Progenitor cell of endocrine pancreas (in vitro differentiated cells): ENCODE measurements around the gene ADAMTS16. TPM values are rescaled to one million over a fixed set of nuclear protein-coding genes. Genes with fewer than 3 reads are reported as not detected.

Source experiments
- DNase-seq: peaks from one replicate; pipeline ENCODE4 v3.0.0; 2021; ENCODE audit warnings: low spot score; ENCODE audit not compliant: unreplicated experiment
- H3K27ac Mint-ChIP-seq: 2 replicates; pipeline ENCODE4 v1.8.0; 2021; ENCODE audit warnings: mild to moderate bottlenecking, moderate library complexity, mixed read lengths
- H3K27me3 Mint-ChIP-seq: 2 replicates; pipeline ENCODE4 v1.8.0; 2021; ENCODE audit warnings: mixed read lengths
- H3K36me3 Mint-ChIP-seq: 2 replicates; pipeline ENCODE4 v1.8.0; 2022; ENCODE audit warnings: mixed read lengths; ENCODE audit not compliant: insufficient read depth
- H3K4me1 Mint-ChIP-seq: 2 replicates; pipeline ENCODE4 v1.8.0; 2021; ENCODE audit warnings: low read depth, mixed read lengths
- H3K4me3 Mint-ChIP-seq: 2 replicates; pipeline ENCODE4 v1.8.0; 2021; ENCODE audit warnings: low read depth, mild to moderate bottlenecking, moderate library complexity, mixed read lengths
- H3K9me3 Mint-ChIP-seq: 2 replicates; pipeline ENCODE4 v1.8.0; 2021; ENCODE audit warnings: low read depth, mixed read lengths
- total RNA-seq: library from RNA; stranded (reverse); gene quantifications from 2 replicates; pipeline ENCODE4 v1.2.1, GENCODE V29; 2021
- TF ChIP-seq, protein P1 (sequence below): fragments of 200-600 bp; sonication (generic); IDR thresholded peaks from one replicate; pipeline ENCODE4 v1.5.0; 2021; ENCODE audit warnings: antibody characterized with exemption, mild to moderate bottlenecking; ENCODE audit not compliant: unreplicated experiment

ADAMTS16 gene
- total RNA-seq, 1 donor from 2014 or later: 40.7 TPM

DNA sequence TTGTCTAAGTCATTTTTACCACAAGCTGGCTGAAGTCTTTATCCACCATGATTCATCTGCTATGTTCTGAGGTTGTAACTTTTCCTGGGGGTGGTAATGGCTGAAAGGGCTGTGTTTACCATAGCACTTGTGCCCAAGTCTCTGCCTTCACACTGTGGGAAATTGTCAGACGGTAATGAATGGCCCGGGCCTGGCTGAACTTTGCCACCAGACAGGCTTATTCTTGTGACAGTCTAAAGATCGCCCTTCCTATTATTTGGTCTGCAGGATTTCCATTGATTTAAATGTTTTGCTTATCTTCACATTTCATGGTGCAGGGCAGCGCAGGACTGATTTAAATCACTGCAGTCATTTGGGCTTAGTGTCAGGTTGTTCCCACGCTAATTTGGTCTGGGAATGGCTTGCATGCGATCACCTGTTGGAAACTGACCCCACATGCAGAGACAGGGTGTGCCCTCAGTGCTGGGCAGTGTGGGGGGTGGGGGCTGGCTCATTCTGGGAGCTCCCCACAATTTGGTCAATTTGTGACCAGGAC lies 173.0 kb downstream of the ADAMTS16 start:
- peaks cover 21% of the 10 kb centered on the region for H3K36me3 Mint-ChIP-seq
- H3K27ac Mint-ChIP-seq: peak overlapping the region; percentile 96
- H3K9me3 Mint-ChIP-seq: no peaks in the 10 kb centered on the region
- H3K4me1 Mint-ChIP-seq: peaks cover 65% of the 10 kb centered on the region
- peak overlapping the region; percentile 6 for H3K4me3 Mint-ChIP-seq
- TF ChIP-seq, protein P1, sequence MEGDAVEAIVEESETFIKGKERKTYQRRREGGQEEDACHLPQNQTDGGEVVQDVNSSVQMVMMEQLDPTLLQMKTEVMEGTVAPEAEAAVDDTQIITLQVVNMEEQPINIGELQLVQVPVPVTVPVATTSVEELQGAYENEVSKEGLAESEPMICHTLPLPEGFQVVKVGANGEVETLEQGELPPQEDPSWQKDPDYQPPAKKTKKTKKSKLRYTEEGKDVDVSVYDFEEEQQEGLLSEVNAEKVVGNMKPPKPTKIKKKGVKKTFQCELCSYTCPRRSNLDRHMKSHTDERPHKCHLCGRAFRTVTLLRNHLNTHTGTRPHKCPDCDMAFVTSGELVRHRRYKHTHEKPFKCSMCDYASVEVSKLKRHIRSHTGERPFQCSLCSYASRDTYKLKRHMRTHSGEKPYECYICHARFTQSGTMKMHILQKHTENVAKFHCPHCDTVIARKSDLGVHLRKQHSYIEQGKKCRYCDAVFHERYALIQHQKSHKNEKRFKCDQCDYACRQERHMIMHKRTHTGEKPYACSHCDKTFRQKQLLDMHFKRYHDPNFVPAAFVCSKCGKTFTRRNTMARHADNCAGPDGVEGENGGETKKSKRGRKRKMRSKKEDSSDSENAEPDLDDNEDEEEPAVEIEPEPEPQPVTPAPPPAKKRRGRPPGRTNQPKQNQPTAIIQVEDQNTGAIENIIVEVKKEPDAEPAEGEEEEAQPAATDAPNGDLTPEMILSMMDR: no peak
- no peak for DNase-seq
- no peaks in the 10 kb centered on the region for H3K27me3 Mint-ChIP-seq

DNA sequence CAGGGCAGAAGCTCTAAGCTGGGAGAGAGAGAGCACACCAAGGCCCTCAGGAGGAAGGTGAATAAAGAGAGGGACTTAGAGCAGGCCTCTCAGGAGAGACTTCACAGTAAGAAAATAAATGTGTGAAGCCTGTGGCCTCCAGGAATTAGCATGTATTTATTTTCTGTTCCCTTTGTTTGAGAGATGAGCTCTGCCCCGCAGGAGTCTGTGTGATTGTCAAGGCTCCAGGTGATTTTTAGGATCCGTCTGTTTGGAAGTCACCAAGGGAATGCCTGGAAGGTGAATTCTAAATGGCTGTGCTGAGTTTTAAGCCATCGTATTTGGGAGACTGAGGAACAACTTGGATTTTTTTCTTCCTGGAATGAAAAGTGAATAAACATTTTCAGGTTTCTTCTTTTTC lies 174.0 kb downstream of the ADAMTS16 start:
- Mint-ChIP-seq H3K4me3 (no peak overlapping the region), H3K9me3 (no peaks in the 10 kb centered on the region), H3K27me3 (no peaks in the 10 kb centered on the region), H3K4me1 (peaks cover 63% of the 10 kb centered on the region), H3K36me3 (peaks cover 18% of the 10 kb centered on the region), H3K27ac (peak overlapping the region; percentile 96)
- DNase-seq: no peak
- TF ChIP-seq, protein P1: no peak

DNA sequence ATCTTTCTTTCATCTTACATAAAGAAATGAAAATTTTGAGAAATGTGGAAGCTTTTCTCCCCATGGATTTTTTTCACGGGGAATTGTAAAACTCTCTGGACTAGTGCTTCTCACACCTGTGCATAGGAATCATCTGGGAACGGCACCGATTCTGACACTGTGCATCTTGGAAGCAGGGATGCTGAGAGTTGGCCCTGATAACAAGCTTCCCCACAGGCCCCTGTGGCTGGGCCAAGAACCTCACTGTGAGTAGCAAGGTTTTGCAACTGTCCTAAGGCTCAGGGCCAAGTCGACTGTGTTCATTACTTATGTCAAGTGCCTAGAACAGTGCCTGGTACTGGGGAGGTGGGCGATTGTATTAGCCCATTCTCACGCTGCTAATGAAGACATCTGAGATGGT lies 174.5 kb downstream of the ADAMTS16 start:
- Mint-ChIP-seq H3K27ac (peak overlapping the region; percentile 96), H3K4me1 (peaks cover 59% of the 10 kb centered on the region), H3K4me3 (no peak overlapping the region), H3K36me3 (peaks cover 15% of the 10 kb centered on the region), H3K27me3 (no peaks in the 10 kb centered on the region), H3K9me3 (no peaks in the 10 kb centered on the region)
- no peak for DNase-seq
- TF ChIP-seq, protein P1: no peak

DNA sequence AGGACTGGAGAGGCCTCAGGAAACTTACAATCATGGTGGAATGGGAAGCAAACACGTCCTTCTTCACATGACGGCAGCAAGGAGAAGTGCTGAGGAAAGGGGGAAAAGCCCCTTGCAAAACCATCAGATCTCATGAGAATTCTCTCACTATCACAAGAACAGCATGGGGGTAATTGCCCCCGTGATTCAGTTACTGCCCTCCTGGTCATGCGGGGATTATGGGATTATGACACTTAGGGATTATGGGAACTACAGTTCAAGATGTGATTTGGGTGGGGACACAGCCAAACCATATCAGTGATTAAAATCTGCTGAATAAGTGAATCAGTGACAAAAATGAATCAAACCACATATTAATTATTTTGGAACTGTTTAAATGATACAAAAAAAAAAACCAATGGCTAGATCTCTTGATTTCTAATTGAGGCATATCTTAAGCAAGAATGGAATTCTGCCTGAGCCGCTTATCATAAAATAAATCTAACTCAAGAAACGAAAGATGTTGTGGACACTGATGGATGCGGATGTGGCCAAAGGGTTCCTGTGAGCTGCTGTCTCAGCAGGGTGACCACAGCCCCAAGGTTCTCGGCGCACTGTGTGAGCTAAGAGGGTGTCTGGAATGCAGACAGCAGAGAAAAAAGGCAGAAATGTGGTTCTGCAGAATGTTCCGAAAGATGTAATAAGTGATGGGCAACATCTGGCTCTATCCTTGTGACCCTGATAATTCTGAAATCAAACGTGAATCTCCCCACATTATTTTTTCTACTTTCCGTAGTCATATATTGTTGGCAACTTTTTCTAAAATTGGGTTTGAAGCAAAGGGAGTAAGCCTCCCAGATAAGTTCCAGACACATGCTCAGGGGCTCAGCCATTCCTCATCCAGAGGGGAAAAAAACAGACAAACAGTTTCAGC lies 175.2 kb downstream of the ADAMTS16 start:
- no peak for DNase-seq
- Mint-ChIP-seq H3K4me1 (peaks cover 55% of the 10 kb centered on the region), H3K27ac (peak overlapping the region; percentile 96), H3K27me3 (no peaks in the 10 kb centered on the region), H3K4me3 (no peak overlapping the region), H3K36me3 (peaks cover 14% of the 10 kb centered on the region), H3K9me3 (no peaks in the 10 kb centered on the region)
- TF ChIP-seq, protein P1: no peak

DNA sequence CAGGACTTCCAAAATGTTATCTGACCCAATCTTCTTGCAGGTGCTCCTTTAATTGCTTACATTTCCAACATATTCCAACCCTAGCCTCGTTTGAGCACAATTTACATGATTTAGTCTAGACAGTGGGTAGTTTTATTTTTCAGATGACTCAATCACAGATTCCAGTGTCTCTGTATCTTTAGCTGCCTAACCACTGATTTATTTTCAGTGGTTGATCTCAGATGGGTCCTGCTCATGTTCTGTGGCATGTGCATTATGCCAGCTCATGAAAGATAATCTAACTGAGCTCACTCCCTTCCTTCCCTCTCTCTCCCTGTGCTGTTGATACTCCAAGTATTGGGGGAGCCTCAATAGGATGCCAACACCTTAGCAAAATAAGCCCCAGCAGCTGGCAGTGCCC lies 176.2 kb downstream of the ADAMTS16 start:
- DNase-seq: no peak
- Mint-ChIP-seq H3K9me3 (peaks cover 2% of the 10 kb centered on the region), H3K27me3 (no peaks in the 10 kb centered on the region), H3K4me3 (no peak overlapping the region), H3K27ac (no peak overlapping the region), H3K36me3 (peaks cover 20% of the 10 kb centered on the region), H3K4me1 (peaks cover 47% of the 10 kb centered on the region)
- TF ChIP-seq, protein P1: no peak
